IPS-18c (cell line): ENCODE measurements around the gene NDC80.
"Not testable (repeated sequence)": the region's sequence is repeated elsewhere in the genome, so short reads cannot be mapped to it uniquely, and the experiment has no call there.

Experiments
- H3K4me3 ChIP-seq: 2 replicates; pipeline ENCODE4 v1.7.0; 2013; ENCODE audit warnings: low read depth, mild to moderate bottlenecking, low read length, moderate library complexity; ENCODE audit not compliant: insufficient read depth
- H3K9me3 ChIP-seq: one replicate; pipeline ENCODE4 v1.6.1; 2013; ENCODE audit warnings: mild to moderate bottlenecking, low read length, moderate library complexity; ENCODE audit not compliant: control insufficient read depth, insufficient read depth

Gene NDC80

GRCh38 chr18:2571200-2572170 is at the start of gene NDC80, which contains the start of gene METTL4:
Gene NDC80, plus strand, starts transcription at chr18:2571557. Its CDS starts 1,429 bp downstream, at chr18:2572986.
Gene METTL4, minus strand, starts transcription at chr18:2571505. Its CDS starts 4,289 bp downstream, at chr18:2567216.
- peak within 1 kb of the TSS; percentile 97 for H3K4me3 ChIP-seq
- H3K9me3 ChIP-seq: no peaks in the 10 kb centered on the region

DNA sequence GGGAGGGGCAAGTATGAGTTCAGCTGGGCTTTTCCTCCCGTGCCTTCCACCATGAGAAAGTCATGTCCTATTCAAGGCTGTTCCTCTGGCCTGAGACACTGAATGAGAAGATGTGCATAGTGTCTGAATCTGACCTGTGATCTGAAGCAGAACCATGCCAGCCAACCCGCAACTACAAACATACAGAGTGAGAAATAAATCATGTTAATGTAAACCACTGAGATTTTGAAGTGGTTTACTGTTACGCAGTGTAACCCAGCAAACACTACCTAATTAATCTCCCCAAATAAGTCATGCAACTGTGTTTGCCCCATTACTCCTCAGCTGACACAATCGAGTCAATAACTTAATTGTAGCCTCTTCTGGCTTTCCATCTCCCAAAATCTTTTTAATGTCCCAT is 49.2 kb upstream of the NDC80 start:
- H3K9me3 ChIP-seq: no peaks in the 10 kb centered on the region
- H3K4me3 ChIP-seq: no peak overlapping the region

DNA sequence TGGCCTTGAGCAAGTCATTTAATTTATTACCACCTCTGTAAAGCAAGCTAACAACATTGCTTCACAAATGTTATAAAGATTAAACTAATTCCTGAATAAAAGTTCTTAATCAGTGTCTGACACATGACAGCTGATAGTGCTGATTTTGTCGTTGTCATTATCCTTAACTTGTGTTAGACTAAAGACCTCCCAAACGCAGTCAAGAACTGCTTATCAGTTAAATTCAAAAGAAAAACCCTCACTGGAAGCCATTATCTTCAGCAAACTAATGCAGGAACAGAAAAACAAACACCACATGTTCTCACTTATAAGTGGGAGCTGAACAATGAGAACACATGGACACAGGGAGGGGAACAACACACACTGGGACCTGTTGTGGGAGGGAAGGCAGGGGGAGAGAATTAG is 46.6 kb upstream of the NDC80 start:
- H3K4me3 ChIP-seq, H3K9me3 ChIP-seq: not testable (repeated sequence)

- Histone ChIP-seq H3K4me3 (no peak overlapping the region), H3K9me3 (no peaks in the 10 kb centered on the region)
These were observed 45.0 kb upstream of the NDC80 start for GRCh38 chr18:2526329-2526728.

- no peaks in the 10 kb centered on the region for H3K9me3 ChIP-seq
- no peak overlapping the region for H3K4me3 ChIP-seq
These were observed 42.2 kb upstream of the NDC80 start for GRCh38 chr18:2529154-2529553.

GRCh38 chr18:2531751-2532150 is 39.6 kb upstream of the NDC80 start:
- Histone ChIP-seq H3K4me3 (no peak overlapping the region), H3K9me3 (no peaks in the 10 kb centered on the region)

DNA sequence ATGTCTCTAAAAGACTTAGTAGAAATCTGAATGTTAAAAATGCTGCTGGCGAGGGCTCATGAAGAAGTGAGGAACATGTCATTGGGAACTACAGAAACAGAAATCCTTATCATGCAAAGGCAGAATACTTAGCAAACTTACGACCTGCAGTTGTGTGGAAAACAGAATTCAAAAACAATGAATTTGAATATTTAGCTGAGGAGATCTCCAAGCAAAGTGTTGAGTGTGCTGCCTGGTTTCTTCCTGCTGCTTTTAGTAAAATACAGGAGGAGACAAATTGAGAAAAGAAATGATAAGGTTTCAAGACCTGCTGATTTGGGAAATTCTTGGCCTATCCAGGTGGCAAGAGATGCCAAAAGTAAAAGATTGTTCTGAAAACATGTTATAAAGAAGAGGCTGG is 38.6 kb upstream of the NDC80 start:
- Histone ChIP-seq H3K4me3 (no peak overlapping the region), H3K9me3 (no peaks in the 10 kb centered on the region)

- Histone ChIP-seq H3K4me3 (no peak overlapping the region), H3K9me3 (no peaks in the 10 kb centered on the region)
These were observed 36.5 kb upstream of the NDC80 start for GRCh38 chr18:2534906-2535305.

DNA sequence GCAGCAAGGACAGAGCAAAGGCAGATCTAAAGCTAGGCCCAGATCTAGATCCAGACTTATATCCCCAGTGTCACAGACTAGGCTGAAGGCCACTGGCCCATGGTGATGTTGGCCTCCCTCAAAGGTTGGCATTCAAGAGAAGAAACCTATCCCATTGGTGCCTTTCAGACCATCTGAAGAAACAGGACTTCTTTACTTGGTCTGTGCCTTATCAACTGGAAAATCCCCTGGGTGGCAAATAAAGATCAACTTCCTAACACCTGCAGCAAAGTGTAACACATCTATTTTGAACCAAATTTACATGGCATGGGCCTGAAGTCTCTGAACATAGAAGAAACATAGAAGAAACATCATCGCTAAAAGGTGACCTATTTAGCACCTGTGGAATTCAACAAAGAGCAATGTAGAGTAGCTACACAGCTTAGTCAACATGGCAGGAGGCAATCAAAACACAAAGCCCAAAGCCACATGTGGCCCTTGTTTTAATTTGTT is 35.9 kb upstream of the NDC80 start:
- Histone ChIP-seq H3K9me3 (no peaks in the 10 kb centered on the region), H3K4me3 (no peak overlapping the region)

DNA sequence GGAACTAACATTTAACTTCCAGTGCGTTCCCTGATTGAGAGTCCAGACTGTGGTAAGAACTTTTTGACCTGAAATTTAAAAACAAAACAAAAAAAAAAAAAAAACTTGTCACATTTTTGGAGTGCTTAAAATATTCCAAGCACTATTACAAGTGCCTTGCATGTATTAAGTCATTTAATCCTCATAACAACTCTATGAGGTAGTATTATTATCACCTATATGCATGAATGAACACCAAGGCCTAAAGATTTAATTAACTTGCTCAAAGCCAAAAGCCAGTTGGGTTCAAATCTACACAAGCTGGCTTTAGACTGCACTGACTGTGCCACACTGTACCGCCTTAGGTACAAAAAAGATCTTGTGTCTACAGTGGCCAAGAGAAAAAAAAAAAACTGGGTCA is 35.3 kb upstream of the NDC80 start:
- Histone ChIP-seq H3K9me3 (no peaks in the 10 kb centered on the region), H3K4me3 (no peak overlapping the region)

DNA sequence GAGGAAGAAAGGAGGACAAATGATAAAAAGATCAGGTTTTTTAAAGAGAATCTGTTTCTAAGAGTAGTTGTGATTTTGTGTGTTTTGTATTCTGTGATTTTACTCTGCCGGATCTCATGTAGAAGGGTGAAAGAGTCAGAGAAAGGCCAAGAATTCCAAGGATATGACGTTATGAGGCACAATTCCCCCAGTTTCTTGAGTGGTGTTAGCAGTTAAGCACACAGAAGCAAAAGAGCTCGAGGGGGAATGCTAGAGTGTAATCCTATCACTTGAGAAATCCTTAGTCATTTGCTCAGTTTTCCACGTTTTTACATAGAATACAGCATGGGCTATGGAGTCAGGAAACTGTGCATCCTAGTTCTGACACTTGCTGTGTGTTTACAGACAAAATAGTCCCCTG is 34.9 kb upstream of the NDC80 start:
- Histone ChIP-seq H3K9me3 (no peaks in the 10 kb centered on the region), H3K4me3 (no peak overlapping the region)

DNA sequence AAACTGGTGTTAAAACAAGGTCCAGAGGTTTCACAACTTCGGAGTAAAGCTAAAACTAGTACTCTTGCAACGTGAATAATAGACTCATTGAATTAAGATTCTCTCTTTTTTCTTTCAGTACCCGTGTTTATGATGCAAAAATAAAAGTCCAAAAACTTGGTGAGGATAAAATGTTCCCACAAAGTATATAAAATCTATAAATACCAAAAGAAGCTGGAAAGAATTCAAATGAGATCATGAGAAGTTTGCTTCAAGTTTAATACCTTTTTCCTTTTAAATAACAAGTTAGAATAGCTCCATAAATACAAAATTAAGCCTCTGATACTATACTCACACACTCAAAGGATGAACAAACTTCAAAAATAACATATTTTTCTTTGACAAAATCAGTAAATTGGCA is 34.1 kb upstream of the NDC80 start:
- Histone ChIP-seq H3K4me3 (no peak overlapping the region), H3K9me3 (no peaks in the 10 kb centered on the region)

GRCh38 chr18:2538236-2538635 is 33.1 kb upstream of the NDC80 start:
- Histone ChIP-seq H3K9me3 (no peaks in the 10 kb centered on the region), H3K4me3 (no peak overlapping the region)

DNA sequence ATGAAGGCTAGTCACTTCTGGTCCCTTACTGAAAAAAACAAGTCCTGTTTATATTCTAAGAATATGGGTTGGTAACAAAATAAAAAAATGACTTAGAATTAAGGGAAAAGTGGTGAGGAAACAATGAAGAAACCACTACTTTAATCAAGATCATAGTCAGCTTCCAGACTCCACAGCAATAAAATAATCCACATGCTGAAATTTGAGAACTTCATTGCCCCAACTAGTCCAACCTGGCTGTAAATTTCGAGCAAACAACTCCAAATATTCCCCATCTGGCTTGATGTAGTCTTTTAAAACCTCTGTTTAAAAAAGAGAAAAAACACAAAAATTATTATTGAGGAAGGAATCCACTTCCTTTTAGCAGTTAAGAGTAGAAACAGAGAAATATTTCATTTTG is 32.5 kb upstream of the NDC80 start:
- H3K4me3 ChIP-seq: no peak overlapping the region
- H3K9me3 ChIP-seq: no peaks in the 10 kb centered on the region

DNA sequence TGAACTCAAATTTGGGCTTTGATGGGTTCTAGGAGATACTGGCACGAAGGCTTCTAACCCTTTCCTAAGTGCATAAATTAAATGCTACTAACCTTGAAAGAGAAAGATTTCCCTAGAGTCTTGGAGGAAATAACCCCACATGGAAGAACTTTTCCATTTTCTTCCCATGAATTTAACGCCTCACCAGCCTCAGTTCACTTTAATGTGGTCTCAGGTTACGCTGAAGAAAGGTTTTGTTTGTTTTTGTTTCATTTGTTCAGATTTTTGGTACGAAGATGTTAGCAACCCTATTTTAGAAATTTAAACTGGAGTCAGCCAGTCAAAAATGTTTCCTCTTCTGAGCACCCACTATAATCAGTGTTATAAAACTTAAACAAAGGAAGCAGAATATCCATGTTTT is 30.8 kb upstream of the NDC80 start:
- H3K4me3 ChIP-seq: no peak overlapping the region
- H3K9me3 ChIP-seq: no peaks in the 10 kb centered on the region

DNA sequence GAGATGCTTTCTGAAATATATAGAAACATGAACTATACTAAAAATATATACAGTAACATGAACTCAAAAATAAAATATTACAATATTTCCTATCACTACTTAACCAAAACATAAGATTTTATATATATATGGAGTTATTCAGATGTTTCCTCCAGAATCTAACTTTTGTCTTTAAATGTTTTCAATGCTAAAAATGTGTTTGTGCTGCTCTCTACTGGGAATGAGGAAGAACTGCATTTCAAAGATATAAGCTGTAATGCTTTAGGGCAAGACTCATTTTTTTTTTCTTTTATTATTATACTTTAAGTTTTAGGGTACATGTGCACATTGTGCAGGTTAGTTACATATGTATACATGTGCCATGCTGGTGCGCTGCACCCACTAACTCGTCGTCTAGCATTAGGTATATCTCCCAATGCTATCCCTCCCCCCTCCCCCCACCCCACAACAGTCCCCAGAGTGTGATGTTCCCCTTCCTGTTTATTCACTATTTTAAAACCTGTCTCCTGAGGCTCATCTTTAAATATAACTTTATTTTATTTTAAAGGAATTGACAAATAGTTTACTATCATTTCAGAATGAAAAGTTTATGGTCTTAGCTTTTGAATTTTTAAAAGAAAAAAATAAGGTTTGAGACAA is 29.3 kb upstream of the NDC80 start:
- not testable (repeated sequence) for H3K4me3 ChIP-seq

DNA sequence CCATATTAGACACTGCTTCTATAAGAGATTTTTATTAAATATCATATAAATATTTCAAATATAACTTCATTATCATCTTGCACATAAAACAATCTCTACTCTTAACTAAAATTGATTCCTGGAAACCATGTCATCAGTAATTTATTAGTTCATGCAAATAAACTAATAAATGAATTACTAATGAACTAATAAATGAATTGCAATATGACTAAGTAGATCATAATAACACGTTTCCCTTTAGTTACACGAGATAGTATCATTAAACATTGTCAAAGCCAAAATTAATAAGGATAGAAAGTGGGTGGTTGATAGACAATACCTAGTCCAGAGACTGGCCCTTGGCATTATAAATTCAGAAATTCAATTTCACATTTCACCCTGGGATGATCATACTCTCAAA is 26.2 kb upstream of the NDC80 start:
- no peak overlapping the region for H3K4me3 ChIP-seq

More for the DNA sequence above, 29.3 kb upstream of the NDC80 start:
- not testable (repeated sequence) for H3K9me3 ChIP-seq

GRCh38 chr18:2547477-2548087 is 23.8 kb upstream of the NDC80 start:
- Histone ChIP-seq H3K4me3 (no peak overlapping the region), H3K9me3 (no peaks in the 10 kb centered on the region)

More for the DNA sequence above, 26.2 kb upstream of the NDC80 start:
- H3K9me3 ChIP-seq: no peaks in the 10 kb centered on the region
